Measurements from ENCODE around the gene TSPAN2.
"Not testable (repeated sequence)": the region's sequence is repeated elsewhere in the genome, so short reads cannot be mapped to it uniquely, and the experiment has no call there.

Gene TSPAN2

GRCh38 chr1:115029526-115029925 is 59.8 kb downstream of the TSPAN2 start, which contains the start of gene TSHB:
TSHB (plus strand) TSS chr1:115029826; CDS start chr1:115033363, 3,537 bp downstream.
- DNase-seq = no peak

- no peak for DNase-seq
These were observed 65.7 kb downstream of the TSPAN2 start for GRCh38 chr1:115023593-115023992.

GRCh38 chr1:115021145-115021544 is 68.2 kb downstream of the TSPAN2 start:
- DNase-seq = no peak

DNA sequence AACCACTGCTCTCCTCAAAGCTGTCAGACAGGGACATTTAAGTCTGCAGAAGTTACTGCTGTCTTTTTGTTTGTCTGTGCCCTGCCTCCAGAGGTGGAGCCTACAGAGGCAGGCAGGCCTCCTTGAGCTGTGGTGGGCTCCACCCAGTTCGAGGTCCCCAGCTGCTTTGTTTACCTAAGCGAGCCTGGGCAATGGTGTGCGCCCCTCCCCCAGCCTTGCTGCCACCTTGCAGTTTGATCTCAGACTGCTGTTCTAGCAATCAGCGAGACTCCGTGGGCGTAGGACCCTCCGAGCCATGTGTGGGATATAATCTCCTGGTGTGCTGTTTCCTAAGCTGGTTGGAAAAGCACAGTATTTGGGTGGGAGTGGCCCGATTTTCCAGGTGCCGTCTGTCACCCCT is 69.8 kb downstream of the TSPAN2 start:
- DNase-seq = not testable (repeated sequence)

GRCh38 chr1:115013792-115014191 is 75.5 kb downstream of the TSPAN2 start:
- no peak for DNase-seq

DNA sequence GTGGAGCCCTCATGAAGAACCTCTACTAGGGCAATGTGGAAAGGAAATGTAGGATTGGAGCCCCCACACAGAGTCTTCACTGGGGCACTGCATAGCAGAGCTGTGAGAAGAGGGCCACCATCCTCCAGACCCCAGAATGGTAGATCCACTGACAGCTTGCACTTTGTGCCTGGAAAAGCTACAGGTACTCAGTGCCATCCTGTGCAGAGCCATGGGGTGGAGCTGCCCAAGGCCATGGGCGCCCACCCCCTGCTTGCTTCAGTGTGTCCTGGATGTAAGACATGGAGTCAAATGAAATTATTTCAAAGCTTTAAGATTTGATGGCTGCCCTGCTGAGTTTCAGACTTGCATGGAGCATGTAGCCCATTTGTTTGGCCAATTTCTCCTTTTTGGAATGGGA is 76.9 kb downstream of the TSPAN2 start:
- DNase-seq = no peak

DNA sequence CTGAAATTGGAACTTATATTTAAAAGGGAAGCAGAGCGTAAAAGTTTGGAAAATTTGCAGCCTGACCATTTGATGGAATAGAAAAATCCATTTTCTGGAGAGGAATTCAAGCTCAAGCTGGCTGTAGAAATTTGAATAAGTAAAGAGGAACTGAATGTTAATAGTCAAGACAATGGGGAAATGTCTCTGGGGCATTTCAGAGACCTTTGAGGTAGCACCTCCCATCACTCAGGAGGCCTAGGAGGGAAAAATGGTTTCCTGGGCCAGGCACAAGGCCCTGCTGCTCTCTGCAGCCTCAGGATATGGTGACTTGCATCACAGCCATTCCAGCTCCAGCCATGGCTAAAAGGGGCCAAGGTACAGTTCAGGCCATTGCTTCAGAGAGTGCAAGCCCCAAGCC is 77.3 kb downstream of the TSPAN2 start:
- DNase-seq = no peak

DNA sequence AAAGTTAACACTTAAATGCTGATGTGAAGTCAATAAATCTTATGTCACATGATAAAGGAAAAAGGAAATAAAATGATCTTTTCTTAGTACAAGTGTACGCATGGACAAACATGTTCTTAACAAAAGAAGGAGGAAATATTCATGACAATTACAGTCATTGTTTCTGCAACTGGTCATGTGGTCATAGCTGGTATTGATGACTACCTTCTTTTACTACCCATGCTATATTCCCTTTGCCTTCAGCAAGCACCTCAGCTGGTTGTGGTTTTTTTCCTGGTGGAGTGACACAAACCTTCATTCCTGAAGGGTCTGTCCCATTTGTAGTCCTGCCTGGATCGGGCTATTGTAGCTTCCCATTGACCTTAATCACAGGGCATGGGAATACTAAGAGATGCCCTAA is 83.1 kb downstream of the TSPAN2 start:
- DNase-seq = no peak
